ENCODE results near the gene ITGBL1.

ITGBL1 gene

GRCh38 chr13:101465877-101466276 lies 13.4 kb downstream of the ITGBL1 start:
- Histone ChIP-seq H3K9me3 (replicated peaks; ENCODE audit: insufficient read depth, low read length) (no peaks in the 10 kb centered on the region), H3K36me3 (replicated peaks; ENCODE audit: insufficient read depth, low read length) (no peaks in the 10 kb centered on the region), H2AFZ (ENCODE audit: low read length) (no peak overlapping the region), H3F3A (ENCODE audit: insufficient read depth, low read length) (no peaks in the 10 kb centered on the region), H3K27me3 (replicated peaks; ENCODE audit: insufficient read depth, low read length) (no peaks in the 10 kb centered on the region), H3K4me3 (ENCODE audit: low read length) (no peak overlapping the region), H3K9ac (ENCODE audit: low read length) (no peak overlapping the region), H3K27ac (ENCODE audit: low read length) (no peak overlapping the region), H3K4me1 (ENCODE audit: low read length) (no peaks in the 10 kb centered on the region), H3K79me2 (ENCODE audit: low read length) (no peaks in the 10 kb centered on the region), H4K20me1 (ENCODE audit: insufficient read depth, low read length) (no peaks in the 10 kb centered on the region), H3K9me2 (replicated peaks; ENCODE audit: insufficient read depth, low read length) (no peaks in the 10 kb centered on the region), H3K4me2 (ENCODE audit: low read depth, low read length) (no peak overlapping the region)
- no peak for TF ChIP-seq EZH2phosphoT487 (IDR thresholded peaks at IDR 0.05; ENCODE audit: low read length)
- TF ChIP-seq CTCF (IDR thresholded peaks at IDR 0.05; ENCODE audit: low read length), result no peak
- no peak for TF ChIP-seq EZH2 (optimal IDR thresholded peaks at IDR 0.05; ENCODE audit: low read depth, low read length)
- DNase-seq, result no peak

GRCh38 chr13:101467415-101467814 lies 14.9 kb downstream of the ITGBL1 start:
- Histone ChIP-seq H3K4me3 (ENCODE audit: low read length) (no peak overlapping the region), H3K9me2 (replicated peaks; ENCODE audit: insufficient read depth, low read length) (no peaks in the 10 kb centered on the region), H3K27me3 (replicated peaks; ENCODE audit: insufficient read depth, low read length) (no peaks in the 10 kb centered on the region), H3K79me2 (ENCODE audit: low read length) (no peaks in the 10 kb centered on the region), H4K20me1 (ENCODE audit: insufficient read depth, low read length) (no peaks in the 10 kb centered on the region), H3K9ac (ENCODE audit: low read length) (no peak overlapping the region), H3F3A (ENCODE audit: insufficient read depth, low read length) (no peaks in the 10 kb centered on the region), H3K4me1 (ENCODE audit: low read length) (no peaks in the 10 kb centered on the region), H3K9me3 (replicated peaks; ENCODE audit: insufficient read depth, low read length) (no peaks in the 10 kb centered on the region), H2AFZ (ENCODE audit: low read length) (no peak overlapping the region), H3K36me3 (replicated peaks; ENCODE audit: insufficient read depth, low read length) (no peaks in the 10 kb centered on the region), H3K27ac (ENCODE audit: low read length) (no peak overlapping the region), H3K4me2 (ENCODE audit: low read depth, low read length) (no peak overlapping the region)
- TF ChIP-seq EZH2phosphoT487 (IDR thresholded peaks at IDR 0.05; ENCODE audit: low read length) (no peak), CTCF (IDR thresholded peaks at IDR 0.05; ENCODE audit: low read length) (no peak), EZH2 (optimal IDR thresholded peaks at IDR 0.05; ENCODE audit: low read depth, low read length) (no peak)
- DNase-seq, result no peak

GRCh38 chr13:101473458-101473857 lies 21.0 kb downstream of the ITGBL1 start:
- no peak overlapping the region for H3K4me2 ChIP-seq (ENCODE audit: low read depth, low read length)
- H3K9me3 ChIP-seq (replicated peaks; ENCODE audit: insufficient read depth, low read length), result no peaks in the 10 kb centered on the region
- H4K20me1 ChIP-seq (ENCODE audit: insufficient read depth, low read length), result no peaks in the 10 kb centered on the region
- no peaks in the 10 kb centered on the region for H3K9me2 ChIP-seq (replicated peaks; ENCODE audit: insufficient read depth, low read length)
- no peaks in the 10 kb centered on the region for H3K79me2 ChIP-seq (ENCODE audit: low read length)
- no peaks in the 10 kb centered on the region for H3K4me1 ChIP-seq (ENCODE audit: low read length)
- no peak overlapping the region for H3K9ac ChIP-seq (ENCODE audit: low read length)
- no peak overlapping the region for H2AFZ ChIP-seq (ENCODE audit: low read length)
- no peak overlapping the region for H3K27ac ChIP-seq (ENCODE audit: low read length)
- H3K4me3 ChIP-seq (ENCODE audit: low read length), result no peak overlapping the region
- TF ChIP-seq EZH2 (optimal IDR thresholded peaks at IDR 0.05; ENCODE audit: low read depth, low read length) (no peak), CTCF (IDR thresholded peaks at IDR 0.05; ENCODE audit: low read length) (no peak), EZH2phosphoT487 (IDR thresholded peaks at IDR 0.05; ENCODE audit: low read length) (no peak)
- no peak for DNase-seq
- H3F3A ChIP-seq (ENCODE audit: insufficient read depth, low read length), result no peaks in the 10 kb centered on the region
- H3K36me3 ChIP-seq (replicated peaks; ENCODE audit: insufficient read depth, low read length), result no peaks in the 10 kb centered on the region
- H3K27me3 ChIP-seq (replicated peaks; ENCODE audit: insufficient read depth, low read length), result no peaks in the 10 kb centered on the region

Data from MM.1S (cell line).